NCI-H2196 (cell line): ENCODE results near the gene CT45A1.
"Not testable (repeated sequence)": the region's sequence is repeated elsewhere in the genome, so short reads cannot be mapped to it uniquely, and the experiment has no call there.

Experiments
- DNase-seq: peaks from one replicate; lab custom pipeline; 2025; ENCODE audit not compliant: unreplicated experiment; lab: John Stamatoyannopoulos, UW

CT45A1 gene, protein sequence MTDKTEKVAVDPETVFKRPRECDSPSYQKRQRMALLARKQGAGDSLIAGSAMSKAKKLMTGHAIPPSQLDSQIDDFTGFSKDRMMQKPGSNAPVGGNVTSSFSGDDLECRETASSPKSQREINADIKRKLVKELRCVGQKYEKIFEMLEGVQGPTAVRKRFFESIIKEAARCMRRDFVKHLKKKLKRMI

GRCh38 chrX:135713183-135713689 is at the start of gene CT45A1:
CT45A1 (plus strand) TSS chrX:135713639; CDS start chrX:135718941, 5,302 bp downstream.
- DNase-seq = not testable (repeated sequence)

DNA sequence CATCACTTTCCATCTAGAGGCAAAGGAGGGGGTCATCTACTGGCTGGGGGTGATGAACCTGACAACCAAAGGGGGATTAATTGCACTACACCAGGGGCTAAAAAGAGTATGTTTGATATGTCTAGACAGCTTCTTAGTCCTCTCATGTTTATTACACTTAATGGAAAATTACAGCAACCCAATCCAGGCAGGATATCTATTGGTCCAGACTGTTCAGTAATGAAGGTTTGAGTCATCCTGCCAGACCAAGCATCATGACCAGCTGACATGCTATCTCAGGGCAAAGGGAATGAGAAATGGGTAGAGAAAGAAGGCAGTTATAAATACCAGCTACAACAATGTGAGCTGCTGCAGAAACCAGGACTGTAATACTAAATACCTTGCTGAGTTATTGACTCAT is 40.5 kb upstream of the CT45A1 start:
- DNase-seq = not testable (repeated sequence)

DNA sequence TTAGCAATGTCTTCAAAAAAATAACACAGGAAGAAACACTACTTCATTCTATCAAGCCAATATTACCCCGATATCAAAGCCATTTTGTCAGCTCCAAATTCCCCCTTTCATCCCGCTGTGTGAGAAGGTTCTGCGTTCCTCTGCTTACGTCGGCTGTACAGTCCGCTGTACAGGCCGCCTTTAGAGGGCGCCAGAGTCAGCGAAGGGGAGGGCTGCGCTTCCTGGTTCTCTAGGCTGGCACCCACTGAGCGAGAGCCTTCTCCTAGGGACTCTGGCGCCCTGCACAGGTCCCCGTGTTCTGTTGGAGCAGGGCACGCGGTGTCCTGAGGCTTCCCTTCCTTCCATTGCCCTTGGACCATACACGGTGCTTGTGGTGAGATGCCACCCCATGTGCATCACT is 25.3 kb upstream of the CT45A1 start:
- no peak for DNase-seq

DNA sequence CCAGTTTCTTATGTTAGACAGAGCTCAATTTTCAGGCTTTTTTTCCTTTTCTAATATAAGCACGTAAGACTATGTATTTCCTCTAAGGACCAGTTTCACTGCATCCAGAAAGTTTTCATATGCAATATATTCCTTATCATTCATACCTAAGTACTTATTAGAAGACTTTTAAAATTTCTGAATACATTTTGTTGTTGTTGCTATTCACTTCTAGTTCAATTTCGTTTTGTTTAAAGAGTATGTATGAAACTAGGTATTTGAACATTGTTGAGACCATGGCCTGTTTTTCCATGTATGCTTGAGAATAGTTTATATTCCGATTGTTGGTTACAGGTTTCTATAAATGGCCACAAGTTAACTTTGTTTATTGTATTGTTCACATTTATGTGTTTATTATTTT is 18.0 kb upstream of the CT45A1 start:
- no peak for DNase-seq

GRCh38 chrX:135697601-135698000 is 15.8 kb upstream of the CT45A1 start:
- DNase-seq = no peak

- no peak for DNase-seq
Observed at GRCh38 chrX:135698924-135699323, 14.5 kb upstream of the CT45A1 start.

GRCh38 chrX:135707880-135708279 is 5.6 kb upstream of the CT45A1 start:
- no peak for DNase-seq

GRCh38 chrX:135713795-135714194 is 356 bp downstream of the CT45A1 start:
- DNase-seq = no peak

DNA sequence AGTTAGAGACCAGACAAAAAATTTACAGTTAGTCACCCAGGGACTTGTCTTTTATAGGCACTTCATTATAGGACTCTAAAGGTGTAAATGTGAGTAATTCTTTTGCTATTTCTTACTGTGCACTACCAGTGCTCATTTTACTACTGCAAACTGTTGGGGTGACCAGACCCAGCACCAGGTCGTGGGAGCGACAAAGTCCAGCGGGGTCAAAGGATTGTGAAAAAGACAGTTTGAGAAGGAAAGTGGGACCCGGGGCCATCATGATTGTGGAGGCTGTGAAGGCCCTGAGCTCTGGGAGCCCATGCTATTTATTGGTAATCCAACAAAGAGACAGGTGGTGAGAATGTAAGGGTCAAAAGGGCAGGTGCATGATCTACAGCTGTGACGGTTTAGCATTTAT is 21.2 kb downstream of the CT45A1 start:
- not testable (repeated sequence) for DNase-seq

- DNase-seq = no peak
Observed at GRCh38 chrX:135737366-135738071, 24.1 kb downstream of the CT45A1 start.

DNA sequence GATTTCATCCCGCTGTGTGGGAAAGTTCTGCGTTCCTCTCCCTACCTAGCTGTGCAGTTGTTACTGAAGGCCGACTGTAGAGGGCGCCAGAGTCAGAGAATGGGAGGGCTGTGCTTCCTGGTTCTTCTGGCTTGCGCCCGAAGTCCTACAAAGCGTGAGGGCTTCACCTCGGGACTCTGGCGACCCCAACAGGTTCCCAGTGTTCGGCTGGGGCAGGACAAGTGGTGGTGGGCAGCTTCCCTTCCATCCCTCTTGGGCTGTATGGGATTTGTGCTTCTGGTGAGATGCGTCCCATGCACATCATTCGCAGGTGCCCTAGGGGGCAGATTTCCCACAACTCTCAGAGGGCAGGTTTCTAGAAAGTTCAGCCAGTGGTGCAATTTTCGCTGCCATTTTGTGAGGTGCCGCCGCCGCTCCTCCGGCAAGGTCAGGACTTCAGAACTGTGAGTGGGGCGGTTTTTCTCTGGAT is 27.3 kb downstream of the CT45A1 start:
- DNase-seq = no peak

GRCh38 chrX:135741192-135741715 is 27.8 kb downstream of the CT45A1 start:
- DNase-seq = no peak

DNA sequence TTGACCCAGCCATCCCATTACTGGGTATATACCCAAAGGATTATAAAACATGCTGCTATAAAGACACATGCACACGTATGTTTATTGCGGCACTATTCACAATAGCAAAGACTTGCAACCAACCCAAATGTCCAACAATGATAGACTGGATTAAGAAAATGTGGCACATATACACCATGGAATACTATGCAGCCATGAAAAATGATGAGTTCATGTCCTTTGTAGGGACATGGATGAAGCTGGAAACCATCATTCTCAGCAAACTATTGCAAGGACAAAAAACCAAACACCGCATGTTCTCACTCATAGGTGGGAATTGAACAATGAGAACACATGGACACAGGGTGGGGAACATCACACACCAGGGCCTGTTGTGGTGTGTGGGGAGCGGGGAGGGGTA is 31.3 kb downstream of the CT45A1 start:
- DNase-seq = not testable (repeated sequence)

DNA sequence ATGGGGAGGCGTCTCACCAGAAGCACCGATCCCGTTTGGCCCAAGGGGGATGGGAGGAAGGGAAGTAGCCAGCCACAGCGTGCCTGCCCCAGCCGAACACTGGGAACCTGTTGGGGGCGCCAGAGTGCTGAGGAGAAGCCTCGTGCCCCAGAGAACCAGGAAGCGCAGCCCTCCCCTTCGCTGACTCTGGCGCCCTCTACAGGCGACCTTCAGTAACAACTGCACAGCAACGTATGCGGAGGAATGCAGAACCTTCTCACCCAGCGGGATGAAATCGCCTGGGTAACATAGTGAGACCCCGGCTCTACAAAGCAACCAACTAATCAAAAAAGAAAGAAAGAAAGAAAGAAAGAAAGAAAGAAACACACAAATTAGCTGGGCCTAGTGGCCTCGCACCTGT is 54.7 kb downstream of the CT45A1 start, which contains the start of gene CT45A3:
Gene CT45A3, minus strand, starts transcription at position 101 of the 400 bp plus-strand sequence. CDS start 3,747 bp downstream, outside the sequence.
- not testable (repeated sequence) for DNase-seq
